ENCODE measurements around the gene PSMD3.

The PSMD3 gene

GRCh38 chr17:40017422-40018080 is 36.9 kb downstream of the PSMD3 start:
- Mint-ChIP-seq H3K9me3 (no peaks in the 10 kb centered on the region), H3K27me3 (no peaks in the 10 kb centered on the region), H3K27ac (no peak overlapping the region), H3K36me3 (peaks cover 14% of the 10 kb centered on the region), H3K4me3 (no peak overlapping the region), H3K4me1 (peaks cover 2% of the 10 kb centered on the region)
- ATAC-seq (ENCODE audit: low read depth) (no peak), DNase-seq (ENCODE audit: low spot score in 2 of 2) (no peak)

GRCh38 chr17:40018211-40019121 is 37.9 kb downstream of the PSMD3 start:
- no peak for DNase-seq (ENCODE audit: low spot score in 2 of 2)
- H3K4me1 Mint-ChIP-seq = peaks cover 2% of the 10 kb centered on the region
- H3K27ac Mint-ChIP-seq = no peak overlapping the region
- H3K27me3 Mint-ChIP-seq = no peaks in the 10 kb centered on the region
- no peak for ATAC-seq (ENCODE audit: low read depth)
- H3K9me3 Mint-ChIP-seq = no peaks in the 10 kb centered on the region
- H3K4me3 Mint-ChIP-seq = no peak overlapping the region
- peaks cover 14% of the 10 kb centered on the region for H3K36me3 Mint-ChIP-seq

GRCh38 chr17:40019140-40019991 is 38.8 kb downstream of the PSMD3 start:
- no peaks in the 10 kb centered on the region for H3K27me3 Mint-ChIP-seq
- ATAC-seq (ENCODE audit: low read depth) = no peak
- DNase-seq (ENCODE audit: low spot score in 2 of 2) = no peak
- no peak overlapping the region for H3K4me3 Mint-ChIP-seq
- H3K9me3 Mint-ChIP-seq = no peaks in the 10 kb centered on the region
- peaks cover 2% of the 10 kb centered on the region for H3K4me1 Mint-ChIP-seq
- peaks cover 14% of the 10 kb centered on the region for H3K36me3 Mint-ChIP-seq
- H3K27ac Mint-ChIP-seq = no peak overlapping the region

- no peak overlapping the region for H3K27ac Mint-ChIP-seq
- no peak overlapping the region for H3K4me3 Mint-ChIP-seq
- H3K4me1 Mint-ChIP-seq = peaks cover 2% of the 10 kb centered on the region
These were observed 39.5 kb downstream of the PSMD3 start for GRCh38 chr17:40020146-40020545.

GRCh38 chr17:40021451-40021971 is 40.9 kb downstream of the PSMD3 start:
- no peak overlapping the region for H3K4me3 Mint-ChIP-seq
- no peak for ATAC-seq (ENCODE audit: low read depth)
- H3K36me3 Mint-ChIP-seq = peaks cover 27% of the 10 kb centered on the region
- peaks cover 2% of the 10 kb centered on the region for H3K4me1 Mint-ChIP-seq
- H3K9me3 Mint-ChIP-seq = no peaks in the 10 kb centered on the region
- H3K27ac Mint-ChIP-seq = no peak overlapping the region
- no peaks in the 10 kb centered on the region for H3K27me3 Mint-ChIP-seq
- DNase-seq (ENCODE audit: low spot score in 2 of 2) = no peak

More at GRCh38 chr17:40020146-40020545, 39.5 kb downstream of the PSMD3 start:
- DNase-seq (ENCODE audit: low spot score in 2 of 2) = no peak
- H3K36me3 Mint-ChIP-seq = peaks cover 17% of the 10 kb centered on the region
- H3K27me3 Mint-ChIP-seq = no peaks in the 10 kb centered on the region
- no peaks in the 10 kb centered on the region for H3K9me3 Mint-ChIP-seq
- ATAC-seq (ENCODE audit: low read depth) = no peak

- Mint-ChIP-seq H3K27ac (no peak overlapping the region), H3K36me3 (peaks cover 27% of the 10 kb centered on the region), H3K9me3 (no peaks in the 10 kb centered on the region), H3K4me3 (no peak overlapping the region), H3K4me1 (peaks cover 6% of the 10 kb centered on the region), H3K27me3 (no peaks in the 10 kb centered on the region)
- ATAC-seq (ENCODE audit: low read depth) (no peak), DNase-seq (ENCODE audit: low spot score in 2 of 2) (no peak)
These were observed 41.9 kb downstream of the PSMD3 start for GRCh38 chr17:40022497-40022896.

GRCh38 chr17:40022961-40023541 is 42.4 kb downstream of the PSMD3 start:
- H3K36me3 Mint-ChIP-seq = peaks cover 27% of the 10 kb centered on the region
- peaks cover 6% of the 10 kb centered on the region for H3K4me1 Mint-ChIP-seq
- no peak overlapping the region for H3K4me3 Mint-ChIP-seq
- H3K27me3 Mint-ChIP-seq = no peaks in the 10 kb centered on the region
- DNase-seq (ENCODE audit: low spot score in 2 of 2) (no peak), ATAC-seq (ENCODE audit: low read depth) (no peak)
- H3K27ac Mint-ChIP-seq = no peak overlapping the region
- H3K9me3 Mint-ChIP-seq = no peaks in the 10 kb centered on the region

- H3K9me3 Mint-ChIP-seq = no peaks in the 10 kb centered on the region
- peaks cover 6% of the 10 kb centered on the region for H3K4me1 Mint-ChIP-seq
- no peaks in the 10 kb centered on the region for H3K27me3 Mint-ChIP-seq
- H3K36me3 Mint-ChIP-seq = peaks cover 28% of the 10 kb centered on the region
- DNase-seq (ENCODE audit: low spot score in 2 of 2) = no peak
- no peak for ATAC-seq (ENCODE audit: low read depth)
- H3K27ac Mint-ChIP-seq = no peak overlapping the region
- H3K4me3 Mint-ChIP-seq = no peak overlapping the region
These were observed 43.1 kb downstream of the PSMD3 start for GRCh38 chr17:40023590-40024292.

- DNase-seq (ENCODE audit: low spot score in 2 of 2) = no peak
- Mint-ChIP-seq H3K36me3 (peaks cover 33% of the 10 kb centered on the region), H3K9me3 (no peaks in the 10 kb centered on the region), H3K27ac (peak overlapping the region; percentile 55), H3K27me3 (no peaks in the 10 kb centered on the region), H3K4me1 (peaks cover 3% of the 10 kb centered on the region), H3K4me3 (no peak overlapping the region)
- no peak for ATAC-seq (ENCODE audit: low read depth)
These were observed 44.3 kb downstream of the PSMD3 start for GRCh38 chr17:40024901-40025300.

- H3K27me3 Mint-ChIP-seq = no peaks in the 10 kb centered on the region
- H3K36me3 Mint-ChIP-seq = peaks cover 29% of the 10 kb centered on the region
- H3K4me1 Mint-ChIP-seq = peaks cover 3% of the 10 kb centered on the region
- DNase-seq (ENCODE audit: low spot score in 2 of 2) (no peak), ATAC-seq (ENCODE audit: low read depth) (no peak)
- H3K27ac Mint-ChIP-seq = peak overlapping the region; percentile 55
- H3K9me3 Mint-ChIP-seq = no peaks in the 10 kb centered on the region
- H3K4me3 Mint-ChIP-seq = no peak overlapping the region
These were observed 45.0 kb downstream of the PSMD3 start for GRCh38 chr17:40025559-40025958.

GRCh38 chr17:40025991-40026815 is 45.6 kb downstream of the PSMD3 start:
- Mint-ChIP-seq H3K36me3 (peaks cover 33% of the 10 kb centered on the region), H3K9me3 (no peaks in the 10 kb centered on the region), H3K4me1 (peaks cover 3% of the 10 kb centered on the region), H3K27ac (no peak overlapping the region), H3K4me3 (no peak overlapping the region), H3K27me3 (no peaks in the 10 kb centered on the region)
- ATAC-seq (ENCODE audit: low read depth) (no peak), DNase-seq (ENCODE audit: low spot score in 2 of 2) (no peak)

GRCh38 chr17:40026816-40027613 is 46.4 kb downstream of the PSMD3 start:
- Mint-ChIP-seq H3K27ac (no peak overlapping the region), H3K9me3 (no peaks in the 10 kb centered on the region), H3K36me3 (peaks cover 32% of the 10 kb centered on the region), H3K4me3 (no peak overlapping the region), H3K4me1 (peaks cover 3% of the 10 kb centered on the region), H3K27me3 (no peaks in the 10 kb centered on the region)
- DNase-seq (ENCODE audit: low spot score in 2 of 2) = peak; percentile 71 to 73
- ATAC-seq (ENCODE audit: low read depth) = peak; percentile 97

All from memory B cell (primary cell).